ENCODE measurements around the gene POC1A. TPM values are rescaled to one million over a fixed set of nuclear protein-coding genes. Genes with fewer than 3 reads are reported as not detected.

Gene POC1A
- total and polyA plus RNA-seq, 9 of the 15 experiments (the other 6 are each of a cell fraction or from before 2014, with no cell fraction given): 7.2 to 17.5 (median 12.1) TPM

- no peaks in the 10 kb centered on the region for H4K20me1 ChIP-seq (replicated peaks; ENCODE audit: control insufficient read depth, insufficient read depth, low read length)
- CTCF ChIA-PET (ENCODE audit: low intra/inter-chr PET ratio): no interaction called here
- intact Hi-C loops (cut with micrococcal nuclease): no loop called here
- no peak overlapping the region for H3K9ac ChIP-seq (ENCODE audit: insufficient read depth in 1 of 2, low read depth in 2 of 2, low read length in 2 of 2)
- H3K36me3 ChIP-seq (ENCODE audit: control insufficient read depth, insufficient read depth, low read length): peaks cover 34% of the 10 kb centered on the region; the same call in 1 of the 3 replicates
- peaks cover 5 to 13% of the 10 kb centered on the region in 2 experiments for H3K4me1 ChIP-seq (replicated peaks in 1 of 2; ENCODE audit: control insufficient read depth in 2 of 2, insufficient read depth in 2 of 2, low read length in 2 of 2)
- H3K79me2 ChIP-seq (ENCODE audit: control insufficient read depth, insufficient read depth, low read length): no peaks in the 10 kb centered on the region
- no peak overlapping the region for H3K4me3 ChIP-seq
- in situ Hi-C loops (cut with MboI): no loop called here
- ATAC-seq (no peak), FAIRE-seq (no peak), DNase-seq (ENCODE audit: extremely low read depth in 1 of 4, low spot score in 3 of 4) (no peak)
- no peak for TF ChIP-seq TAF1 (IDR thresholded peaks at IDR 0.05; ENCODE audit: control insufficient read depth, extremely low read depth, insufficient read depth, low read length, severe bottlenecking)
- no peak for TF ChIP-seq CTBP1 (IDR thresholded peaks at IDR 0.05; ENCODE audit: borderline replicate concordance)
- TF ChIP-seq, protein P1, sequence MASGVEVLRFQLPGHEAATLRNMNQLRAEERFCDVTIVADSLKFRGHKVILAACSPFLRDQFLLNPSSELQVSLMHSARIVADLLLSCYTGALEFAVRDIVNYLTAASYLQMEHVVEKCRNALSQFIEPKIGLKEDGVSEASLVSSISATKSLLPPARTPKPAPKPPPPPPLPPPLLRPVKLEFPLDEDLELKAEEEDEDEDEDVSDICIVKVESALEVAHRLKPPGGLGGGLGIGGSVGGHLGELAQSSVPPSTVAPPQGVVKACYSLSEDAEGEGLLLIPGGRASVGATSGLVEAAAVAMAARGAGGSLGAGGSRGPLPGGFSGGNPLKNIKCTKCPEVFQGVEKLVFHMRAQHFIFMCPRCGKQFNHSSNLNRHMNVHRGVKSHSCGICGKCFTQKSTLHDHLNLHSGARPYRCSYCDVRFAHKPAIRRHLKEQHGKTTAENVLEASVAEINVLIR (CRISPR knock-in tag; IDR thresholded peaks at IDR 0.05): no peak
- TF ChIP-seq ZNF696 (CRISPR knock-in tag; conservative IDR thresholded peaks at IDR 0.05): no peak
- TF ChIP-seq SETDB1 (IDR thresholded peaks at IDR 0.05; ENCODE audit: low read length): no peak
- TF ChIP-seq ZNF655 (CRISPR knock-in tag; IDR thresholded peaks at IDR 0.05): no peak
- TF ChIP-seq ZNF282 (CRISPR knock-in tag; IDR thresholded peaks at IDR 0.05): no peak
- no peak for TF ChIP-seq KLF10 (CRISPR knock-in tag; IDR thresholded peaks at IDR 0.05)
- TF ChIP-seq ETV1 (tag; conservative IDR thresholded peaks at IDR 0.05; ENCODE audit: low read depth): no peak
- TF ChIP-seq CCNT2 (IDR thresholded peaks at IDR 0.05; ENCODE audit: borderline replicate concordance, extremely low read depth, insufficient read length, low read depth, low read length): no peak
- TF ChIP-seq RBM15 (IDR thresholded peaks at IDR 0.05; ENCODE audit: insufficient read depth, low read length): no peak
- no peak for TF ChIP-seq ZNF239 (CRISPR knock-in tag; IDR thresholded peaks at IDR 0.05)
- TF ChIP-seq ZSCAN32 (CRISPR knock-in tag; IDR thresholded peaks at IDR 0.05): no peak
- TF ChIP-seq HMG20B (CRISPR knock-in tag; IDR thresholded peaks at IDR 0.05): no peak
- TF ChIP-seq NONO (IDR thresholded peaks at IDR 0.05; ENCODE audit: low read depth in 2 of 2, low read length in 1 of 2): no peak
- no peaks in the 10 kb centered on the region for H3K9me1 ChIP-seq (ENCODE audit: control insufficient read depth, insufficient read depth, low read length)
- no peak overlapping the region for H3K27ac ChIP-seq (ENCODE audit: extremely low read depth, low read depth, low read length)
- POLR2A ChIA-PET: interaction anchor here (0.6 kb wide), 1 partner anchor 11 kb away, joined by 4 read pairs; no protein-coding TSS in a partner anchor
- H3K27me3 ChIP-seq (ENCODE audit: control insufficient read depth in 2 of 2, insufficient read depth in 2 of 2, low read length in 2 of 2): no peaks in the 10 kb centered on the region
- H3K4me2 ChIP-seq (ENCODE audit: insufficient read depth, low read length): no peak overlapping the region
- 93% methylated on average over 5 of the region's 7 CpGs for WGBS (ENCODE audit: insufficient coverage, low coverage, missing lambda C conversion rate)
- no peaks in the 10 kb centered on the region for H3K9me3 ChIP-seq (replicated peaks; ENCODE audit: control insufficient read depth, insufficient read depth, low read depth, low read length)
- no TSS peak for BruUV-seq (replicated peaks)
- H2AFZ ChIP-seq (ENCODE audit: low read depth, low read length): no peak overlapping the region
Observed at GRCh38 chr3:52093756-52094545, 60.3 kb downstream of the POC1A start.

Measured in K562 (cell line).